ENCODE measurements around the gene CRIP1.

CRIP1 gene

DNA sequence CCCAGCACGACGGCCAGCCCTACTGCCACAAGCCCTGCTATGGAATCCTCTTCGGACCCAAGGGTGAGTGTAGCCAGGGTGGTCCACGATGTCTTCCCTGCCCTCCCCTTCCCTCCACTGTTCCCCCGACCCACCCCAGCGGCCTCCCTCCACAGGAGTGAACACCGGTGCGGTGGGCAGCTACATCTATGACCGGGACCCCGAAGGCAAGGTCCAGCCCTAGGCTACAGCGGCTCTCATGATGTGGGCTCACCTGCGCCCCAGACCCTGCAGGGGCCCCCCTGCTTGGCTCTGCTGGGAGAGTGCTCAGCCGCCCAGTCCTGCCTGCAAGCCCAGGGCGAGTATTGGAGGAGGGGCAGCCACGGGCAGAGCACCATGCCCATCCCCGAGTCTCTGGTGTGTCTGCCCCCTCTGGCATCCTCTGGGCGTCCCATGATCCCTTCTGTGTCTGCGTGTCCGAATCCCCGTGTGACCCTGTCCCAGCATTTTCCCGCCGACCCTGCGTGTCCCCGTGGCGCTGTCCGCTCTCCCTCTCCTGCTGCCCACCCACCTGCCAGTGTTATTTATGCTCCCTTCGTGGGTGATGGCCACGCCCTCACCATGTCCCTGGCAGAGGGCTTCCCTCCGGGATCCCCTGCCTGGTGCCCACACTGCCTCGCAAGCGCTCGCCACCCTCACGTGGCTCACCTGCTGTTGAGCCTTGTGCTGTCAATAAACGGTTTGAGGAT is 7.1 kb upstream of the CRIP1 start:
- peak in 7 of 58 donors; percentile 29 to 42 (median 32) for DNase-seq

DNA sequence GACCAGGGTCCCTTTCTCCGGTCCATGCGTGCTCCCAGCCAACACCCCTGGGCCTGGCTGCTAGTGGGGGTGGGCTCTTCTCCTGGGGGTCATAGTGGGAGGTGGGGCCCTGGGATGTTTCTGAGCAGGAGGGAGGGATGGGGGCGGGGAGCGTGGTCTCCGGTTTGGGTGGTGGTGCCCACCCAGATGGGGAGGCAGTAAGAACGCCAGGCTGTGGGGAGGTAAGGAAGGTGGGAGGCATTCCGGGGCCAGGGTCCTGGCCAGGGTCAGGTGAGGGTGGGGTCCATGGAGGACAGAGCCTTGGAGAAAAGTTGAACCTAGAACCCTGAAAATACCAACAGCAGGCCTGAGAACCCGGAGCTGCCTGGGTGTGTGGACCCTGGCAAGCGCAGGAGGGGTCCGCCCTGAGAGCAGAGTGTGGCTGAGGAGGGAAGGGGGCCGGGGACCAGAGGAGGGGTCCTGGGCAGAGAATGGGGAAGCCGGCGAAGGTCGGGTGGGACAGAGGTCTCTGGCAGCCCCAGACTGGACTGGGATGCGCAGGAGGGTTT is 6.4 kb upstream of the CRIP1 start:
- DNase-seq = peak in 1 of 58 donors; percentile 45

DNA sequence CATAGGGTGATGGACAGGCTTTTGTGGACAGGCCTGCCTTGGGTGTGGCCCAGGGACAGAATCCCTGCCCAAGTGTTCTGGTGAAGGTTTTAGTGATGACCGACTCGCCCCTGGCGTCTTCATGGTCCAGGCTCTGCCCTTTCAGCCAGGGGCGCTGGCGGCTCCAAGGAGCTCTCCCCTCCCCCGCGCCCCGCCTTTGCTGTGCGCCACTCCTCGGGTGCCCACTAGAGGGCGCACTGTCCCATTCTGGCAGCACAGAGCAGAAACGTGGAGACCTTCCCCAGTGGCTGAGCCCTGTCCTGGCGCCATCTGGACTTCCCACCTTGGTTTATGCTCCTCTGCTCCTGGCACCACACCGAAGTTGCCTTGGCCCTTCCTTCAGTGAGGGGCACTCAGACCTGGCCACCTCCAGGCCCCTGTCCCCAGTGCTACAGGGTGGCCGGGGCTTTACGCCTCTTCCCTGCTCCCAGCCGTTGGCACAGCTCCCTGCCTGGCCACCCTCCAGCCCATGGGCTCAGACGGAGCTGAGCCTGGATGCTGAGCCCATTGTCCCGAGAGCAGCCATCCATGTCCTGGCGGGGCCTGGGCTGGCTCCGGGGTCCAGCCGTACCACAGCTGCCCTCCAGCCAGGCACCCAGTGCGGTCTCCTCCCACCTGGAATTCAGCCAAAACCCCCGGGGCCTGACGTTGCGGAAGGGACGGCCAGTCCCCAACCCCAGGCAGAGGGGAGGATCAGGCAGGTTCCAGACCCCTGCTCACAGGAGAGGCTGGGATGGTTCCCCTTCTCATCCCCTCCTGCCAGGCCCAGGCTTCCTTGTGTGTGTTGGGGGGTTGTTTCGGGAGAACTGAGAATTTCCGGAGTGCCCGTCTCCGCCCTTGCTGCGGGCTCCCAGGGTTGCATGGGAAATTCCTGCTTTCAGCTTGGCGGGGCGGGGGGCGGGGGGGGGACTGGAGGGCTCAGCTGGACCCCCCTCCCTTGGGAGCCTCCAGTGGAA is 5.6 kb upstream of the CRIP1 start:
- DNase-seq = peak; percentile 59 to 98 (median 88)

DNA sequence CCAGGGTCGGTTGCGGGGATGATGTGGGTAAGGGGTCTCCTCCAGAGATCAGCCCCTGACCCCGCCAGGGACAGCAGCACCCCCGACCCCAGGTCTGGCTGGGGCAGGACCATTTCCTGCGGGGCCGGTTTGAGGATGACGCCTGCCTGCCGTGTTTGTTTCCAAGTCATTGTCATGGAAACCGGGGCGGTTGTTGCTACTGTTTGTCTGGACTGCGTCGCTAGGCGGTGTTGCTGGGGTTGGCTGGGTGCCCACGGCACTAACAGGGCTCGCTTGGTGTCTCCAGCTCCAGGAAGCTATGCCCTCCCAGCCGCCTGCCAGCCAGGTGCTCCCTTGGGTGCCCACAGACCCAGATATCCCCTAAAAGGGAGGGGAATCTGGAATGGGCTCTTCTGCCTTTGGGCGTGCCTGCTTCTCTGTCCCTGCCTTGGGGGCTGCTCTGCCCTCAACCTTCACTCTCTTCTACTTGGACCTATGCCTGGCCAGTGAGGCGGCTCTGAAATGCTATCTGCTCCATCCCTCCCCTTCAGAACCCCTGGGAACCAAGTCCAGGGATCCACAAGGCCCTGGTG is 4.7 kb upstream of the CRIP1 start:
- DNase-seq = peak in 56 of 58 donors; percentile 17 to 89 (median 73)

DNA sequence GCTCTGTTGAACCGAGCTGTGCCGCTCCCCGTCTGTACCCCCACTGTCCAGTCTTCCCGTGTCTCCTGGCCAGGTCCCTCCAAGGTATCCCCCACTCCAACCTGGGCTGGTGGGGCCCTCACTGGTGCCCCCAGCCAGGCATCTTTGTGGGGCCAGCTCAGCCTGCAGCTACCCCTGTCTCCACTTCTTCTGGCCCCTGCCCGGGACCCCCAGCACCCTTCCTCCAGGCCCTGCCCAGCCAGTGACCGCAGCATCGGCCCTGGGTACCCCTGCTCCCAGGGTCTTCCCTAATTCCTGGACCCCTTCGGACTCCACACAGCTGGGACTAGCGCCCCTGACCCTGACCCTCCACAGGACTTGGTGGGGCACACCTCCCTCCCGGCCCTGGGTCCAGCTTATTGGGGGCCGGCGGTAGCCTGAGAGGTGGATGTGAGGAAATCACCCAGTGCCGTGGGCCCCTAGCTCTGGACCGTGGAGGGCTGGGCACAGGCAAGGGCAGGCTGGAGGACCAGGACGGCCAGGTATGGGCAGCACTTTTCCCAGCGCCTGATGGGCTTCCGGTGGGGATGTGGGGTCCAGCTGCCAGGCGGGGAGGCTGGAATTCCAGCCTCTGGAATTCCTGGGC is 4.1 kb upstream of the CRIP1 start:
- no peak for DNase-seq

DNA sequence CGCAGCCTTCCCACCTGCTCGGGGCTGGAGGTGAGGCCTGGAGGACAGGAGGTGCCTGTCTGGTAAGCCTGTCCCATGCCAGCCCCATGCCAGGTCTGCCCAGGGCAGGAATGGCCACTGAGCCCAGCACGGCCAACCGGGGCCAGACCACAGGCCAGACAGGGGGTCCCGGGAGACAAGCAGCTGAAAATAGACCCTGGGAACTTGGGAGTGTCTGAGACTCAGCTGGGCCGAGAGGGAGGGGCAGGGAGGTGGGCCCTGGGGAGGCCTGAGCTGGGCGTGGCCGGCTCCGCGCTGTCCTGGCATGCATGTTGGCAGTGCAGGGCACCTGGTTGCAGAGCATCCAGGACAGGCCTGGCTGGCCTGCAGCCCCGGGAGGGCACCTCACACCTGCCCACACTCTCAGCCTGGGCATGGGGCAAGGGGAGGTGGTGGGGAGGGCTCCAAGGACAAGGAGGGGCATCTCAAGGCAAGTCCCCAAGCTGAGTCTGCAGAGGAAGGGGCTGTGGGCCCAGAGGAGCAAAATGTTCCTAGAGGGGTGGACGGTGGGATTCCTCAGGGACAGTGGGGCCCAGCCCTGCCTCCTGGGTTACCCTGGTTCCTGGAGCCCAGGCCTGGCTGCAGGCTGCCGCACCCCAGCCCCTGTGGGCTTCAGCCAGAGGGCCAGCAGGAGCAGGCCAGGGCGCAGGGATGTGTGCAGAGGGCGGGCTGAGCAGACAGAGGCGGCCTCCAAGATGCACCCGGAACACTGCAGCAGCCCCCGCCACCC is 3.2 kb upstream of the CRIP1 start:
- DNase-seq = no peak

DNA sequence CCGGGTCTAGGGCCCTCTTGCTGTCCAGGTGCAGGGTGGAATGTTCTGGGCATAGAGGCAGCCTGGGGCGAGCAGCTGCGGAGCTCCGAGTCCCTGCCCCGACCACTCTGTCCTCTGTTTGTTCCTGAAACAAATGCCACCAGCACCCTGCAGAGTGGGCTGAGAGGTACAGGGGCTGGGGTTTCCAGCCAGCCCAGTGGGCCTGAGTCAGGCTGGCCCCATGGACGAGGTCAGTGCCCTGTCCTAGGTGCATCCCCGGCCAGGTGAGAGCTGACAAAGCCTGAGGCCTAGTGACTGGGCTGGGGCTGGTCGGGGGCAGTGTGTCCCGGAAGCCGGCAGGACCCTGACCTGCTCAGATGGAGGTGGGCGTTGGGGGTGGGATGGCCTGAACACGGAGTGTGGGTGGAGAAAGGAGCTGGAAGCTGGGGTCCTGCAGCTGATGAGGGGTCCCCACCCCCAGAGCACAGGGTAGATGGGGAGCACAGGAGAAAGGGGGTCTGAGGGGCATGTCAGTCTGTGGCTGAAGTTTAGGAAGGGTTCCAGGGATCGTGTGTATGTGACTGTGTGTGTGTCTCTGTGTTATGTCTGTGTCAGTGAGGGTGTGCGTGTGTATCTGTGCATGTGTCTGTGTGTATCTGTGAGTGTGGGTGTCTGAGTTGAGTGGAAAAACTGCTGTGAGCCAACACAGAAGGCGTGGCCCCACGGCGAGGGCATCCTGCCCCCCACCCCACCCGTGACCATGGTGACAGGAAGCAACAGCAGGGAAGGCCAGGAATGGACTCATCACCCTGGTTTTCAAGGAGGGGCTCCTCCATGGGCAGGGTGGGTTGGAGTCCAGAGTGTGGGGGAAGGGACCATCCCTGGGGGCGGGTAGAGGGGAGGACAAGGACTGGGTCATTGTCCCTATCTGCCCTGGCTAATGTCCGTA is 2.4 kb upstream of the CRIP1 start:
- no peak for DNase-seq

DNA sequence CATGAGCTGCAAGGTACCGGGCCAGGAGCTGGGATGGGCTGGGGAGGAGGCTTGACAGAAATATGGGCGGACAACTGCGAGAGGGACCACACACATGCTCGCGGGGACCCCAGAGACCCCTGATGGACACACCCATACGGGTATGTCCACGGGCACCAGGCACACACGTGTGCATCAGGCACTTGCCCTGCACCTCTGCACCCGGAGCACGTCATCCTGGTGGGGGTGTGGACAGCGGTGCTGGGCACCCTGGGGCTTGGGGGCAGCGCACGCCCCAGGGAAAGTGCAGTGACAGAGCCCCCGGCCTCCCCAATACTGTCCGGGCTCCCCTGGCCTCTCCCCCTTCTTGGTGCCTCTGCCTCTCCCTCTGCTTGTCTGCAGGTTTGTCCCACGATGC is 1.7 kb upstream of the CRIP1 start:
- no peak for DNase-seq

DNA sequence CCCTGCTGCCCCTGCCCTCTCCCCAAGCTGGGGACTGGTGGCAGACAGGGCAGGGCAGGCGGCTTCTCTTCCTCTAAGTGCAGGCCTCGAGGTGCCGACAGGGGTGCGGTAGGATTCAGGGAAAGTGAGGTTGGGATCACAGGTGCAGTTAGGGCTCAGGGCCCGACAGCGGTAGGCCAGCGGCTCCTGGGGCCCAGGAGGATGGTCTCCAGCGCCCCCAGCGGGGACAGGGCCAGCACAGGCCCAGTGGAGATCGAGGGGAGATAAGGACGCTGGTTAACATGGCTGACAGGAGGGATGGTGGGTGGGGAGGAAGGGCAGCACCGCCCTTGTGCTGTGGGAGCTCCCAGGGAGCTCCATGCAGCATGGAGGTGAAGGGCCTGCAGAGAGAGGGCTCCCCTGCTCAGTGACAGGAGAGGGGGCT is 935 bp upstream of the CRIP1 start:
- DNase-seq = no peak

DNA sequence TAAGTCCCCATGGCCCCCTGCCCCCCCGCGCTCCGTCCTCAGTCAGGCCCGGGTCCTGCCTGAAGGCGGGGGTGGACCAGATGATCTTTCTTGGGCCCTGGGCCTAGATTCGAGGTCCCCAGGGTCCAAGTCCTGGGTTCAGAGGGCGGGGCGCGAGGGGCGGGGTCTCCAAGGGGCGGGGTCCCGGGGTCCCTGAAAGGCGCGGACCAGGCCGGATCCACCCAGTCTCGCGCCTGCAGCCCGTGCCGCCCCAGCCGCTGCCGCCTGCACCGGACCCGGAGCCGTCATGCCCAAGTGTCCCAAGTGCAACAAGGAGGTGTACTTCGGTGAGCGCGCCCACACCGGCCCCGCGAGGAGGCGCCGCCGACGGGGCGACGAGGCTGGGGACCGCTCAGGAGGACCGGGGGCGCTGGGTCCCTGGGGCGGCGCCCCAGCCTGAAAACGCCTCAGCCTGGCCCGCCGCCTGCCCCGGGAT is 325 bp downstream of the CRIP1 start:
- no peak for DNase-seq

DNA sequence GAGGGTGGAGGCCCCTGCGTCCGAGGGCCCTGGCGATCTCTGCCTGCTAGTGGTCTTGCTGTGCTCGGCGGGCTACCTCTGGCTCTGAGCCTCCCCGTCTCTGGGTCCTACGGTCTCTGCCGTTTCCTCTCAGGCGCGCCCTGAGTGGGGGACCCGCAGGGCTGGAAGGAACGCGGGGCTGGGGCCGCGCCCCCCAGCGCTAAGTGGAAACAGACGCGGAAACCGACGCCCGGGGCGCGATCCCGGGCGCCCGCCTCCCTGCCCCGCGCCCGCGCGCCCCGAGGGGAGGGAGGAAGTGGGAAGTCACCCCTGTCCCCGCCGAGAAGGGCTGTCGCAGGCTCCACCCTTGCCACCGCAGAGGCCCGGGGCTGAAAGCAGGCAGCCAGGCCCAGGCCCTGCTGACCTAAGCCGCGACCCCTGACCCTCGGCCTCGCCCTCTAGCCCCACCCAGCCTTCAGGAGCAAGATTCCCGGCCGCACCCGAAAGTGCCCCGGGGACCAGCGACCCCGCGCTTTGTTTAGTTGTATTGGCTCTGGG is 831 bp downstream of the CRIP1 start:
- DNase-seq = no peak

DNA sequence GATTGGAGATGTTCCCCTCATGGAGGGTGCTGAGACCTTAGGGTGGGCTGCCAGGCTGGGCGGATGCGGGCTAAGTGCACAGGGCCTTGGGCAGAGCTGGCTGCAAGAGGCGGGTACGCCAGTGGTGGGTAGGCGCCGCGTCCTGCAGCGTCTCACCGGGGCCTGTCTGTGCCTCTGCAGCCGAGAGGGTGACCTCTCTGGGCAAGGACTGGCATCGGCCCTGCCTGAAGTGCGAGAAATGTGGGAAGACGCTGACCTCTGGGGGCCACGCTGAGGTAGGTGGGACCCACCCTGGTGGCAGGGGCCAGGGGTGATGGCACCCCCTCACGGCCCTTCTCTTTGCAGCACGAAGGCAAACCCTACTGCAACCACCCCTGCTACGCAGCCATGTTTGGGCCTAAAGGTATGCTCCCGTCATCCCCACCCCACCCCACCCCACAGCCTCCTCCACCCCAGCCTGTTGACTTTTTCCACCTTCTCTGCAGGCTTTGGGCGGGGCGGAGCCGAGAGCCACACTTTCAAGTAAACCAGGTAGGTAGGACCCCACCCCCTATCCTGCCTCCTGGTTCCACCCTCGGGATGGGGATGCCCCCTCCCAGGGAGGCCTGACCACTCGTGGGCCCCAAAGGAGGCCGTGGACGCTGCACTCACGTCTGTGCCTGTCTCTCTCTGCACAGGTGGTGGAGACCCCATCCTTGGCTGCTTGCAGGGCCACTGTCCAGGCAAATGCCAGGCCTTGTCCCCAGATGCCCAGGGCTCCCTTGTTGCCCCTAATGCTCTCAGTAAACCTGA is 1.5 kb downstream of the CRIP1 start:
- no peak for DNase-seq

DNA sequence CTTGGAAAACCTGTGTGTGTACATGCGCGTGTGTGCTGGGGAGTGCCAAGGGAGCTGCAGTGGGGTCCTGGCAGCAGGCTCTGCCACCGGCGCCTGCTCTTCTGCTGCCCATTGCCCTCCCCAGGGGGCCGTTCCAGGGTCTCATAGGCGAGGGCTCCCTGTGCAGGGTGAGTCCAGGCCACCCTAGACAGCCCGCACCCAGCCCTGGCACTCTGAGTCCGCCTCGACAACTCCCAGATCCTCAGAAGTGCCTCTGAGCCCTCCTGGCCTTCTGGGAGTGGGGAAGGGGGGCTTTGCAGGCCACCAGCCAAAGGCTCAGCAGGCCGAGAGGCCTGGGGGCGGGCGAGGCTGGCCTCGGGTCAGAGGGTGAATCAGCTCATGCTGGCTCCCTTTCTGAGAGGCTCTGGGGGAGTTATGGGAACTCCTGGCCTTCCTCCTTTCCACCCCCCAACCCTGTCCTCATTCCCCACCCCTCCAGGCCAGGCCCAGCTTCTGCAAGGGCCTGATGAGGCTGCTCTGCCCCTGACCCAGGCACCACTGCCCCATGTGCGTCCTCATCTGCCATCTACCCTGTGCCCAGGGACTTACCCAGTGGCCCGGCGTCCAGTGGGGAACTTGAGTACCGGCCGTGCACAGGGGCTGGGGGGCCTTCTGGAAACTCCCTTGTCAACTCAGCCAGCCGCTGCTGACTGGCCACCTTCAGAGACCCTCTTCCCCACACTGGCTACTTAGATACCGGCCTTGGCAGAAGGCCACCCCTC is 2.3 kb downstream of the CRIP1 start:
- no peak for DNase-seq

DNA sequence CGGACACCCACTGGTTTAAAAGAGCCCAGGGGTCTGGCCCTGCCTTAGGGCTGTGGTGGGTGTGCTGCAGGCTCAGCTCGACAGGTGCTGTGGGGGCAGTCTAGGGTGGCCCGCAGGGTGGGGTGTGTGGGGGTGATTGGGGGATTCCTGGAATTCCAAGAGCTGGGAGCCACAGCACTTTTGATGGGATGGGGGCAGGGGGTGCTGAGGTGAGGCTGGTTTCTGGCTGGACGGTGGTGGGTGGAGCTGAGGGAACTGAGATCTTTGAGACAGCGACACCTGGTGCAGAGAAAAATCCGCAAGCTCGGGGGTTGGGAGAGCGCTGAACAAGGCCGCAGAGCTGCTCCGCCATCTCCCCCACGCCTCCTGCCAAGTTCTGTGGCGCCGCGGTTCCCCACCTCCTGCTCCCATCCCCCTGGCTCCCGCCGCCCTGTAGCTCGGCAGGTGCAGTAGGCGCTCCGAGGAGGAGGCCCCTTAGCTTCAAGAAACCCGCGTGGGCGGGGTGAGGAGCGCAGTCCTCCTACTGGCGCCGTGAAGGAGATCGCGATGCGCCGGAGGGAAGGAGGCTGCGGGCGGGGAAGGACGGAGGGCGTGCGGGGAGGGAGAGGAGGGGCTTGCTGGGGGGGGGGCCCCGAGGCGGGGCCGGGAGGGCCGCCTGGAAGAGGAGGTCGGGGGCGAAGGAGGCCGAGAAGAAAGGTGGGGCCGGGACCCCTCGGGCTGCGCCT is 3.0 kb downstream of the CRIP1 start:
- peak in 56 of 58 donors; percentile 15 to 93 (median 71) for DNase-seq

DNA sequence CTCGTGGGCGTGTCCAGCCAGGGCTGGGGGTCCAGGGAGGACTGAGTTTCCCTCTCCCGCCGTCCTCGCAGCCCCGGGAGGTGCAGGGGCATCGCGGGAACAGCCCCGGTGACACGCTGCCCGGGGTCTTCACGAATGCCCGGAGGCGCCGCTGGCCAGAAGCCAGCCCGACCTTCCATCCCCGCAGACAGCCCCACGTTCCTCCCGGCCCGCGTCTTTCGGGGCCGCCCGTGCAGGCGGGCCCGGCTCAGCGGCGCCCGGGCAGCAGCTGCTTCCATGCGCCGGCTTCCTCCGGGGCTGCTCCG is 3.5 kb downstream of the CRIP1 start:
- DNase-seq = no peak

DNA sequence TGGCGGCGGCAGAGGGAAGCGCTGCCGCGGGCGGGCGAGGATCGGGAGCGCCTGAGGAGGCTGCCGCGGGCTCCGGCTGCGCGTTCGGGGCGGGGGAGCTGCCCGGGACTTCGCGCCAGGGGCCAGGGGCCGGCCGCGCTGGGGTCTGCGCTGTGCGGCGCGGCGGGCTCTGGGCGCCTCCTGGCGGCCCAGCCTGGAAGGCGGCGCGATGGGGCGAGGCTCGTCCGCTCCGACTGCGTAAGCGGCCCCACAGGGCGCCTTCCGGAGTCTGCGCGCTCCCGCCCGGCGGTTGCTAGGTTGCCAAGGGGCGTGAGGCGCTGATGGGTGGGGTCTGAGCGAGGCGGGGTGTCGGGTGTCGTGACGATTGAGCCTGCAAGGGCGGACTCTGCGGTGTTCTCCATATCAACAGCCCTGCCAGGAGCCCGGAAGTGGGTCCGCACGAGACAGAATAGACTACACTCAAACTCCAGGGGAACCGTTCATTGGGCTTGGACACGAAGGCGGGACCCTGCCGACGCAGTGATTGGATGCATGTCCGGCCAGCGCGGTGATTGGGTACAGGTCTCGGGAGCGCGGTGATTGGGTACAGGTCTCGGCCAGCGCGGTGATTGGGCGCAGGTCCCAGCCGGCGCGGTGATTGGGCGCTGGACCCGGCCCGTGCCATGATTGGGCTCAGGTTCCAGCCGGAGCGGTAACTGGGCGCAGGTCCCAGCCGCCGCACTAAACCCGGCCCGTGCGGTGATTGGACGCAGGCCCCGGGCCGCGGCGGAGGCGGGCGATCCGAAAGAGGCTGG is 4.1 kb downstream of the CRIP1 start, which contains the start of gene TEDC1:
Gene TEDC1, plus strand, starts transcription at position 675 of the 794 bp plus-strand sequence. CDS start 130 bp downstream, outside the sequence.
- peak; percentile 97 to 100 (median 100) for DNase-seq

Measured in anterior cingulate cortex (tissue), 58 donors.